Activated naive CD8-positive, alpha-beta T cell (primary cell): Measurements from ENCODE around the gene EDIL3.
"Not testable (repeated sequence)": the region's sequence is repeated elsewhere in the genome, so short reads cannot be mapped to it uniquely, and the experiment has no call there.

Source experiments
- H3K27ac Mint-ChIP-seq: one replicate; pipeline ENCODE4 v1.8.0; 2021; ENCODE audit warnings: mixed read lengths
- H3K27me3 Mint-ChIP-seq: one replicate; pipeline ENCODE4 v1.8.0; 2021; ENCODE audit warnings: mixed read lengths
- H3K36me3 Mint-ChIP-seq: one replicate; pipeline ENCODE4 v1.8.0; 2021; ENCODE audit warnings: mixed read lengths
- H3K4me1 Mint-ChIP-seq: one replicate; pipeline ENCODE4 v1.8.0; 2021; ENCODE audit warnings: low read depth, mixed read lengths
- H3K4me3 Mint-ChIP-seq: one replicate; pipeline ENCODE4 v1.8.0; 2021; ENCODE audit warnings: mild to moderate bottlenecking, mixed read lengths
- H3K9me3 Mint-ChIP-seq: one replicate; pipeline ENCODE4 v1.8.0; 2021; ENCODE audit warnings: low read depth, mixed read lengths

The EDIL3 gene

GRCh38 chr5:84229045-84229444 is 155.6 kb downstream of the EDIL3 start:
- no peak overlapping the region for H3K4me3 Mint-ChIP-seq
- no peaks in the 10 kb centered on the region for H3K36me3 Mint-ChIP-seq
- H3K27me3 Mint-ChIP-seq, result no peaks in the 10 kb centered on the region

GRCh38 chr5:84228266-84228665 is 156.4 kb downstream of the EDIL3 start:
- Mint-ChIP-seq H3K27me3 (no peaks in the 10 kb centered on the region), H3K4me3 (no peak overlapping the region), H3K9me3 (no peaks in the 10 kb centered on the region), H3K27ac (no peak overlapping the region), H3K4me1 (no peaks in the 10 kb centered on the region), H3K36me3 (no peaks in the 10 kb centered on the region)

More at GRCh38 chr5:84229045-84229444, 155.6 kb downstream of the EDIL3 start:
- no peak overlapping the region for H3K27ac Mint-ChIP-seq
- H3K9me3 Mint-ChIP-seq, result no peaks in the 10 kb centered on the region
- H3K4me1 Mint-ChIP-seq, result no peaks in the 10 kb centered on the region

DNA sequence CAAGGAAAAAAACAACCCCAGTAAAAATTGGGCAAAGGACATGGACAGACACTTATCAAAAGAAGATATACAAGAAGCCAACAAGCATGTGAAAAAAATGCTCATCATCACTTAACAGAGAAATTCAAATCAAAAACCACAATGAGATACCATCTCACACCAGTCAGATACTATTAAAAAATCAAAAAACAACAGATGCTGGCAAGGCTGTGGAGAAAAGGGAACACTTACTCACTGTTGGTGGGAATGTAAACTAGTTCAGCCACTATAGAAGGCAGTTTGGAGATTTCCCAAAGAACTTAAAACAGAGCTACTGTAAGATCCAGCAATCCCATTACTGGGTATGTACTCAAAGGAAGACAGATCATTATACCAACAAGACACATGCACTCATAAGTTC is 157.4 kb downstream of the EDIL3 start:
- H3K4me1 Mint-ChIP-seq, result no peaks in the 10 kb centered on the region
- H3K9me3 Mint-ChIP-seq, result no peaks in the 10 kb centered on the region
- no peak overlapping the region for H3K4me3 Mint-ChIP-seq
- no peaks in the 10 kb centered on the region for H3K27me3 Mint-ChIP-seq
- H3K36me3 Mint-ChIP-seq, result no peaks in the 10 kb centered on the region
- H3K27ac Mint-ChIP-seq, result no peak overlapping the region

- Mint-ChIP-seq H3K4me1 (no peaks in the 10 kb centered on the region), H3K36me3 (no peaks in the 10 kb centered on the region), H3K4me3 (no peak overlapping the region), H3K27me3 (no peaks in the 10 kb centered on the region), H3K27ac (no peak overlapping the region), H3K9me3 (peaks cover 5% of the 10 kb centered on the region)
These were observed 166.1 kb downstream of the EDIL3 start for GRCh38 chr5:84218546-84218945.

DNA sequence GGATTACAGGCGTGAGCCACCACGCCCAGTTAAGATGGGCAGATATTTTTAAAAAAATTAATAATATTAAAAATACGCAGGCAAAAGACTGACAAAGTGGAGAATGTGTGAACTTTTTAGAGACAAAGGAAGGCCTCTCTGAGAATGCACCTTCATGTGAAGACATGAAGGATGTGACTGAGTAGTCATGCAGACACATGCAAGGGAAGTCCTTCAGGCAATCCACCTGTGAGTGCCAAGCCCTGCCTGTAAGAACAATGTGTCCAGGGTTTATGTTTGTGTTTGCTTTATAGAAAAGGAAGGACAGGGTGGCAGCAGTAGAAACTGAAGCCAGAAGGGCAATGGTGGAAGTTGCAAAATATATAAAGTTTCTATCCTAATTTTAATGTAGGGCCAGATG is 169.2 kb downstream of the EDIL3 start:
- Mint-ChIP-seq H3K27ac (no peak overlapping the region), H3K4me3 (no peak overlapping the region), H3K27me3 (no peaks in the 10 kb centered on the region), H3K36me3 (no peaks in the 10 kb centered on the region), H3K9me3 (peaks cover 5% of the 10 kb centered on the region), H3K4me1 (no peaks in the 10 kb centered on the region)

DNA sequence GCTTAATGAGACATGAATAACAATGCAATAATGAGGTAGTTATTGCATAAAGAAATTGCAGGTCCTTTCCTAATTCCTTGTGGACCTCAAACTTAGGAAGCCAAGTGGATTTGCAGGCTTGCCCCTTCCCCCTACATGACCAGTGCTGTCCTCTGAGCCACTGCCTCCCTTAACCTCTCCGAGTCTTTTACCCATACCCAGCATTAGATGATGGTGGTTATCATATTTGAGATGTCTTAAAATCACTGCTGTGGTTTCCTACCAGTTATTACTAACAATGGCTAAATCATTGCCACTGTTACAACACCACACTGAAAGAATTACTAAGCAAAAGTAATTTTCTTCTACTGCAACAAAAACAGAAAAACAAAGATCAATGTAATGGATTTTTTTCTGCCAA is 170.8 kb downstream of the EDIL3 start:
- Mint-ChIP-seq H3K36me3 (no peaks in the 10 kb centered on the region), H3K4me1 (no peaks in the 10 kb centered on the region), H3K4me3 (no peak overlapping the region), H3K9me3 (no peaks in the 10 kb centered on the region), H3K27me3 (no peaks in the 10 kb centered on the region), H3K27ac (no peak overlapping the region)

DNA sequence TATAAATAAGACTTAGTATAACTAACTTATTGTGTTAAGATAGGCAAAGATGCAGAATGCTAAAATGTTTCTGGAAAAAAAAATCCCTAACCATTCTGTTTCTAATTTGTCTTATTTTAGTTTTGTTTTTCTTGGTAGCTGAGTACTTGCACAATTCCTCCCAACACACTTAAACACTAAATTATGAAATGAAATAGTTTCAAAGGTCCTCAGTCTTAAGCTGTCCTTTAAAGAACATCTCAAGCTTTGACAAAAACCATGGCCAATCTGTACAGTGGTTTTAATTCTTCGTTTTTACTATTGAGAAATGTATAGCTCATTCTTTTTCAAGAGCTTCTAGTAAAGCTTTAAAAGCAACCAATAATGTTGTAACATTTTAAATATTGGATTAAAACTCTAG is 171.5 kb downstream of the EDIL3 start:
- Mint-ChIP-seq H3K27ac (no peak overlapping the region), H3K4me1 (no peaks in the 10 kb centered on the region), H3K27me3 (no peaks in the 10 kb centered on the region), H3K9me3 (no peaks in the 10 kb centered on the region), H3K36me3 (no peaks in the 10 kb centered on the region), H3K4me3 (no peak overlapping the region)

DNA sequence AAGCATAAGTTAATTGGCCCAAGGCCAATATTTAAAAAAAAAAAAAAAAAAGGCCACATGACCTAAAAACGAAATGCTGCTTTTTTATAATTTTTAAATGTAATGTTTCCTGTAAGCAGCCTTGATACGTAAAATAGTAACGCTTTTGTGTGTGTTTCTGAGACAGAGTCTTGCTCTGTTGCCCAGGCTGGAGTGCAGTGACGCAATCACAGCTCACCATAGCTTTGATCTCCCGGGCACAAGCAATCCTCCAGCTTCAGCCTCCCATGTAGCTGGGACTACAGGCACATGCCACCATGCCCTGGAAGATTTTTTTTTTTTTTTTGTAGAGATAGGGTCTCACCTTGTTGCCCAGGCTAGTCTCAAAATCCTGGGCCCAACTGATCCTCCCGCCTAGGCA is 179.9 kb downstream of the EDIL3 start:
- no peaks in the 10 kb centered on the region for H3K9me3 Mint-ChIP-seq
- H3K27ac Mint-ChIP-seq, result no peak overlapping the region
- H3K27me3 Mint-ChIP-seq, result no peaks in the 10 kb centered on the region
- no peaks in the 10 kb centered on the region for H3K4me1 Mint-ChIP-seq
- H3K4me3 Mint-ChIP-seq, result no peak overlapping the region
- no peaks in the 10 kb centered on the region for H3K36me3 Mint-ChIP-seq

DNA sequence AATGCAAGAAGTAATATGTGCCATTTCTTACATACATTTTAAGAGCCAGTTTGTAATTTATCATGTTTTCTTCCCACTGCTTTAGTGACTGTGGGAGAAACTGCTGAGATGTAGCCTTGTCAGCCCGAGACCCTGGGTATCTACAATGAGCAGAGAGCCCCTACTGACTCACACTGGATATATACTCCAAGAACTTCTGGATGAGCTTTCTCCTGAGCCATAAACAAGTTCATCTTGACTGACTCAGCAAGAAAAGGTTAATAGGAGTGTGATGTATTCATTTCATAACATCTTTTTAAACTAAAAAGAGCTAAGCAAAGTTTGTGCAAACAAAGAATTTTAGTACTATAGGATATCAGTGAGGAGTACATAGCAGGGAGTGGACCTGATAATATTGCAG is 182.5 kb downstream of the EDIL3 start:
- Mint-ChIP-seq H3K4me3 (no peak overlapping the region), H3K27ac (no peak overlapping the region), H3K27me3 (no peaks in the 10 kb centered on the region), H3K9me3 (peaks cover 1% of the 10 kb centered on the region), H3K36me3 (no peaks in the 10 kb centered on the region), H3K4me1 (no peaks in the 10 kb centered on the region)

GRCh38 chr5:84197538-84197937 is 187.1 kb downstream of the EDIL3 start:
- H3K4me3 Mint-ChIP-seq, result no peak overlapping the region
- H3K36me3 Mint-ChIP-seq, result no peaks in the 10 kb centered on the region
- no peaks in the 10 kb centered on the region for H3K27me3 Mint-ChIP-seq
- no peaks in the 10 kb centered on the region for H3K4me1 Mint-ChIP-seq
- H3K27ac Mint-ChIP-seq, result no peak overlapping the region
- H3K9me3 Mint-ChIP-seq, result peaks cover 4% of the 10 kb centered on the region

- Mint-ChIP-seq H3K9me3 (no peaks in the 10 kb centered on the region), H3K4me1 (no peaks in the 10 kb centered on the region), H3K27me3 (no peaks in the 10 kb centered on the region), H3K36me3 (no peaks in the 10 kb centered on the region), H3K27ac (no peak overlapping the region), H3K4me3 (no peak overlapping the region)
These were observed 193.4 kb downstream of the EDIL3 start for GRCh38 chr5:84191281-84191680.

DNA sequence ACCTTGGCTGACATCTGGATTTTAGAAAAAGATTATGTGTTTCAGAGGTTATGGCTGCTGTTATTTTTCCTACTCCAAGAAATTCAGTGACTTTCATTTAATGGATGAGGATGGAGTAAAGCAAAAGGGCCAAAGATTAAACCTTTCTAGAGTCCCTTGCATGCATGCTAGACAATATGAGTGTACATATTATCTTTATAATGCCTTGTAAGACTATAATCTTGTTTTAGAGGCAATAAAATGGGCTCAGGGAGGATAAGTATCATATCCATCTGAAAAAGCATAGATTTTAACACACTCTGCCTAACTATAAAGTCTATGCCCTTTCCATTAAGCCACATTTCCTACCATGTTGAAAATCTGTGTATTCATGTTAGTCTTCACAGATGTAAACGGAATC is 199.8 kb downstream of the EDIL3 start:
- H3K27ac Mint-ChIP-seq, result no peak overlapping the region
- H3K9me3 Mint-ChIP-seq, result no peaks in the 10 kb centered on the region
- H3K4me3 Mint-ChIP-seq, result no peak overlapping the region

GRCh38 chr5:84181093-84181492 is 203.6 kb downstream of the EDIL3 start:
- Mint-ChIP-seq H3K4me1 (no peaks in the 10 kb centered on the region), H3K36me3 (no peaks in the 10 kb centered on the region), H3K9me3 (no peaks in the 10 kb centered on the region), H3K27me3 (no peaks in the 10 kb centered on the region), H3K4me3 (no peak overlapping the region), H3K27ac (no peak overlapping the region)

More for the DNA sequence above, 199.8 kb downstream of the EDIL3 start:
- Mint-ChIP-seq H3K4me1 (no peaks in the 10 kb centered on the region), H3K27me3 (no peaks in the 10 kb centered on the region), H3K36me3 (no peaks in the 10 kb centered on the region)

- no peaks in the 10 kb centered on the region for H3K36me3 Mint-ChIP-seq
- H3K9me3 Mint-ChIP-seq, result no peaks in the 10 kb centered on the region
- no peaks in the 10 kb centered on the region for H3K4me1 Mint-ChIP-seq
- no peak overlapping the region for H3K4me3 Mint-ChIP-seq
- no peaks in the 10 kb centered on the region for H3K27me3 Mint-ChIP-seq
- H3K27ac Mint-ChIP-seq, result no peak overlapping the region
These were observed 215.8 kb downstream of the EDIL3 start for GRCh38 chr5:84168841-84169240.

- no peaks in the 10 kb centered on the region for H3K9me3 Mint-ChIP-seq
- H3K4me1 Mint-ChIP-seq, result no peaks in the 10 kb centered on the region
- H3K27me3 Mint-ChIP-seq, result no peaks in the 10 kb centered on the region
- H3K36me3 Mint-ChIP-seq, result no peaks in the 10 kb centered on the region
- no peak overlapping the region for H3K27ac Mint-ChIP-seq
- H3K4me3 Mint-ChIP-seq, result no peak overlapping the region
These were observed 221.0 kb downstream of the EDIL3 start for GRCh38 chr5:84163671-84164070.

GRCh38 chr5:84162695-84163094 is 222.0 kb downstream of the EDIL3 start:
- no peak overlapping the region for H3K27ac Mint-ChIP-seq
- H3K4me3 Mint-ChIP-seq, result no peak overlapping the region
- no peaks in the 10 kb centered on the region for H3K9me3 Mint-ChIP-seq
- no peaks in the 10 kb centered on the region for H3K27me3 Mint-ChIP-seq
- H3K4me1 Mint-ChIP-seq, result no peaks in the 10 kb centered on the region
- H3K36me3 Mint-ChIP-seq, result no peaks in the 10 kb centered on the region

- not testable (repeated sequence) for H3K4me3 Mint-ChIP-seq, H3K36me3 Mint-ChIP-seq, H3K27me3 Mint-ChIP-seq, H3K4me1 Mint-ChIP-seq, H3K27ac Mint-ChIP-seq, H3K9me3 Mint-ChIP-seq
These were observed 224.0 kb downstream of the EDIL3 start for GRCh38 chr5:84160650-84161049.
